ENCODE data around the gene LIME1. TPM values are rescaled to one million over a fixed set of nuclear protein-coding genes. Genes with fewer than 3 reads are reported as not detected.
A peak's percentile ranks its signal among the peaks of the same experiment; 100 is the strongest.

Gene LIME1
- total RNA-seq, 4 donors from 2014 or later: 8.7 to 25.0 (median 11.5) TPM

GRCh38 chr20:63741354-63741675, 4.9 kb downstream of the LIME1 start:
- no peaks in the 10 kb centered on the region for H3K9me3 ChIP-seq
- H3K4me1 ChIP-seq: peaks cover 19 to 29% of the 10 kb centered on the region in 2 donors
- H3K27ac ChIP-seq: peak overlapping the region; percentile 54 to 94 (median 88)
- peak overlapping the region in 1 of 3 donors; percentile 66 for H3K4me3 ChIP-seq (replicated peaks in 1 of 3)
- 13 to 63% methylated on average over 2 to 4 of the region's 6 CpGs for WGBS, 2 donors
- H3K36me3 ChIP-seq: peaks cover 15 to 20% of the 10 kb centered on the region in 2 donors
- intact Hi-C loops (cut with DNase I): loop anchor here (5.0 kb wide), 1 partner anchor 204 kb away; the partner anchor contains the start of gene PTK6
- H3K27me3 ChIP-seq: no peaks in the 10 kb centered on the region
- DNase-seq: no peak
- TF ChIP-seq CTCF (IDR thresholded peaks at IDR 0.05) (no peak), POLR2A (IDR thresholded peaks at IDR 0.05) (no peak)

DNA sequence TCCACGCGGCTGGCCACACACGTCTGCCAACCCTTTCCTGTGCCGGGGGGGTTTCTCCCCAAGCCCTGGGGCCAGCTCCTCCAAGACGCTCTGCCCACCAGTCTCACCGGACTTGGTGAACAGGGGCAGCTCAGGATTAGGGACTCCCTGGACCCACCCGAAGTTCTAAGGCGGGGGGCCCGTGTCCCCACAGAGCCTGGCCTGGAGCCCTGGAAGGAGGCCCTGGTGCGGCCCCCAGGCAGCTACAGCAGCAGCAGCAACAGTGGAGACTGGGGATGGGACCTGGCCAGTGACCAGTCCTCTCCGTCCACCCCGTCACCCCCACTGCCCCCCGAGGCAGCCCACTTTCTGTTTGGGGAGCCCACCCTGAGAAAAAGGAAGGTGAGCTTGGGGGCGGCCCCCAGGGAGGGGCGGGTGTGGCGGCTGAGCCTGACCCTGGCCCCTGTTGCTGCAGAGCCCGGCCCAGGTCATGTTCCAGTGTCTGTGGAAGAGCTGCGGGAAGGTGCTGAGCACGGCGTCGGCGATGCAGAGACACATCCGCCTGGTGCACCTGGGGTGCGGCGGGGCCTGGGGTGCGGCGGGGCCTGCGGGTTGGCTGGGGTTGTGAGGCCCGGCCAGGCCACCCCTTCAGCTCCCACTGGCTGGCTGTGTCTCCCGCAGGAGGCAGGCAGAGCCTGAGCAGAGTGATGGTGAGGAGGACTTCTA, 5.4 kb downstream of the LIME1 start:
- intact Hi-C loops (cut with DNase I): loop anchor here (5.0 kb wide), 1 partner anchor 205 kb away; the partner anchor contains the start of gene PTK6
- TF ChIP-seq CTCF (IDR thresholded peaks at IDR 0.05) (no peak), POLR2A (IDR thresholded peaks at IDR 0.05) (no peak)
- WGBS, 2 donors: 81 to 88% methylated on average over 19 to 22 of the region's 30 CpGs
- no peak for DNase-seq
- Histone ChIP-seq H3K9me3 (no peaks in the 10 kb centered on the region), H3K4me3 (replicated peaks in 1 of 3) (no peak overlapping the region), H3K36me3 (peaks cover 20 to 21% of the 10 kb centered on the region in 2 donors), H3K27me3 (no peaks in the 10 kb centered on the region), H3K4me1 (peaks cover 19 to 29% of the 10 kb centered on the region in 2 donors), H3K27ac (peak overlapping the region; percentile 54 to 94 (median 88))

- H3K36me3 ChIP-seq: peaks cover 20 to 21% of the 10 kb centered on the region in 2 donors
- no peaks in the 10 kb centered on the region for H3K9me3 ChIP-seq
- WGBS, 2 donors: 89 to 92% methylated on average over 30 to 32 of the region's 37 CpGs
- no peak overlapping the region for H3K27ac ChIP-seq
- peaks cover 19 to 29% of the 10 kb centered on the region in 2 donors for H3K4me1 ChIP-seq
- DNase-seq: no peak
- H3K4me3 ChIP-seq (replicated peaks in 1 of 3): no peak overlapping the region
- no peak for TF ChIP-seq POLR2A (IDR thresholded peaks at IDR 0.05)
- TF ChIP-seq CTCF (IDR thresholded peaks at IDR 0.05): no peak
- intact Hi-C loops (cut with DNase I): loop anchor here (5.0 kb wide), 1 partner anchor 205 kb away; the partner anchor contains the start of gene PTK6
- H3K27me3 ChIP-seq: no peaks in the 10 kb centered on the region
Measured at GRCh38 chr20:63742381-63743024, 6.0 kb downstream of the LIME1 start.

DNA sequence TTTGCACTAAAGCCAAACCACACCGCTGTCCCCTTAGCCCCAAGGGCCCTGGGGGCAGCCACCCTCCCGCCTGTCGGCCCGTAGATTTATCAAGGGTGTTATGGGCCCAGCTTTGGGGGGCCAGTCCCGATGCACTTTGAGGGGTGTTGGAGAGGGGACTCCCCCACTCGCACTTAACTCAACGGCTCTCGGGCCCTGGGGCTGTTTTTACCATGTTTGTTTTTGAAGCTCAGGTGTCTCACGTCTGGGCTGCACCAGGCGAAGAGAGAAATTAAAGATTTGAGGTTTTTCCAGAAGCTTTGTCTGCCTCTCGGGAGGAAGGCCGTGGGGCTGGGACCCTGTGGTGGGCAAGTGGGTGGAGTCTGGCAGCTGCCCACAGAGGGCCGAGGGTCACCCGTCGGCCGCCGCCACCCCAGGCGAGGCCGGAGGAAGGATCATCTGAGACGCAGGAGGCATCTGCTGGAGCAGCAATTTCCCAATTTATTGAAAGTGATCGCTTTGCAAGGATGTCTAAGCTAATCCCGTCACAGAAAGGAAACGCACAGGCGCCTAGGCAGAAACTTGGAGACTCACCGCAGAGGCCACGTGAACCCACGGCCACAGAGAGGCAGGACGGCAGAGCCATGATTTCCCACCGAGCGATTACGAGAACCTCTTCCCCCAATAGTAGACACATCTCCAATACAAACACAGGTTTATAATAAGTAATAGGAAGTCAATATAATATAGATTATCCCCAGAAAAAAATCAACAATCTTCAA, 6.9 kb downstream of the LIME1 start:
- Histone ChIP-seq H3K4me3 (replicated peaks in 1 of 3) (no peak overlapping the region), H3K9me3 (no peaks in the 10 kb centered on the region), H3K4me1 (peaks cover 17 to 22% of the 10 kb centered on the region in 2 donors), H3K27me3 (no peaks in the 10 kb centered on the region), H3K27ac (no peak overlapping the region), H3K36me3 (peaks cover 20 to 21% of the 10 kb centered on the region in 2 donors)
- no peak for TF ChIP-seq CTCF (IDR thresholded peaks at IDR 0.05)
- no peak for TF ChIP-seq POLR2A (IDR thresholded peaks at IDR 0.05)
- DNase-seq: no peak
- 88 to 91% methylated on average over 31 of the region's 31 CpGs for WGBS, 2 donors
- intact Hi-C loops (cut with DNase I): loop anchor here (5.0 kb wide), 1 partner anchor 206 kb away; the partner anchor contains the start of gene PTK6
